Measurements from ENCODE around the gene GDPD4.

Gene GDPD4

DNA sequence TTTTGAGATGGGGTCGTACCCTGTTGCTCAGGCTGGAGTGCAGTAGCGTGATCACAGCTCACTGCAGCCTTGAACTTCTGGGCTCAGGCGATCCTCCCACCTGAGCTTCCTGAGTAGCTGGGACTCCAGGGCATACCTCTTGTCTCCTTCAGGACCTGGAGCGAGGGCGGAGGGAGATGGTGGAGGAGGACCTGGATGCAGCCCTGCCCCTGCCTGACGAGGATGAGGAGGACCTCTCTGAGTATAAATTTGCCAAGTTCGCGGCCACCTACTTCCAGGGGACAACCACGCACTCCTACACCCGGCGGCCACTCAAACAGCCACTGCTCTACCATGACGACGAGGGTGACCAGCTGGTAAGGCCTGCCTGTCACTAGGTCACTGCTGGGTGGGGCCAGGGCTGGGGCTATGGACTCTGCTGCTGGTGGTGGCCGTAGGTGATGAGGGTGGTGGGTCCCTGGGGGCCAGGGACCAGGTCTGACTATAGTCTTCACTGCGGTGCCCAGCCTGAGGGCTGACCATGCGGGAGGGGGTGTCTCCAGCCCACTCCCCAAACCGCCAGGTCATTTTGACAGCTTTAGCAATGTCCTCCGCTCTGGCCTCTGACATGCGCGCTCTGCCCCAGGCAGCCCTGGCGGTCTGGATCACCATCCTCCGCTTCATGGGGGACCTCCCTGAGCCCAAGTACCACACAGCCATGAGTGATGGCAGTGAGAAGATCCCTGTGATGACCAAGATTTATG lies 119.5 kb downstream of the GDPD4 start:
- DNase-seq (ENCODE audit: low read depth) = no peak

GRCh38 chr11:77181226-77181625 lies 120.3 kb downstream of the GDPD4 start:
- no peak for DNase-seq (ENCODE audit: low read depth)

More for the DNA sequence above, 119.5 kb downstream of the GDPD4 start:
- no peak overlapping the region for H3K4me3 ChIP-seq (ENCODE audit: low read depth, low read length)

GRCh38 chr11:77180346-77180745 lies 121.1 kb downstream of the GDPD4 start:
- no peak overlapping the region for H3K4me3 ChIP-seq (ENCODE audit: low read depth, low read length)

More at GRCh38 chr11:77181226-77181625, 120.3 kb downstream of the GDPD4 start:
- H3K4me3 ChIP-seq (ENCODE audit: low read depth, low read length) = no peak overlapping the region

DNA sequence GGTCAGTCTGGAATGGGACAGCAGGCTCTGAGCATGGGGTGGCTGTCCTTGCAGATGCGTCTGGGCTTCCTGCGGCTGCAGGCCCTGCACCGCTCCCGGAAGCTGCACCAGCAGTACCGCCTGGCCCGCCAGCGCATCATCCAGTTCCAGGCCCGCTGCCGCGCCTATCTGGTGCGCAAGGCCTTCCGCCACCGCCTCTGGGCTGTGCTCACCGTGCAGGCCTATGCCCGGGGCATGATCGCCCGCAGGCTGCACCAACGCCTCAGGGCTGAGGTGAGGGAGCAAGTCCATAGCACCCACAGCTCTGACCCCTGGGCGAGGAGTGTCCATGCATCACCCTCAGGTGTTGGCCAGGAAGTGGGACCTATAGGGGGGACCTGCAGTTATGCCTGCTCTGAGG lies 121.8 kb downstream of the GDPD4 start:
- DNase-seq (ENCODE audit: low read depth) = no peak
- no peak overlapping the region for H3K4me3 ChIP-seq (ENCODE audit: low read depth, low read length)

More at GRCh38 chr11:77180346-77180745, 121.1 kb downstream of the GDPD4 start:
- DNase-seq (ENCODE audit: low read depth) = no peak

- no peak overlapping the region for H3K4me3 ChIP-seq (ENCODE audit: low read depth, low read length)
- DNase-seq (ENCODE audit: low read depth) = no peak
These were observed 122.4 kb downstream of the GDPD4 start for GRCh38 chr11:77179048-77179447.

DNA sequence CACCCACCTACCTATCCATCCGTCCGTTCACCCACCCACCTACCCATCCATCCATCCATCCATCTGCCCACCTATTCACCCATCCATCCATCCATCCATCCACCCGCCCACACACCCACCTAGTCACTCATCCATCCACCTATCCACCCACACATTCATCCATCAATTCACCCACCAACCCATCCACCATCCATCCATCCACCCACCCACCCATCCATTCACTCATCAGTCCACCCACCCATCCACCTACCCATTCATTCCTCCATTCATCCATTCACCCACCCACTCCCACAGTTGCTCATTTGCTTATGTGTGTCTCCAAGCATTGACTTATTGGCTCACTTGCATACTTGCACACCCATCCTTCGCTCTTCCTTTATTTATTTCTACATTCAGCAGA lies 123.3 kb downstream of the GDPD4 start:
- no peak overlapping the region for H3K4me3 ChIP-seq (ENCODE audit: low read depth, low read length)
- DNase-seq (ENCODE audit: low read depth) = no peak

DNA sequence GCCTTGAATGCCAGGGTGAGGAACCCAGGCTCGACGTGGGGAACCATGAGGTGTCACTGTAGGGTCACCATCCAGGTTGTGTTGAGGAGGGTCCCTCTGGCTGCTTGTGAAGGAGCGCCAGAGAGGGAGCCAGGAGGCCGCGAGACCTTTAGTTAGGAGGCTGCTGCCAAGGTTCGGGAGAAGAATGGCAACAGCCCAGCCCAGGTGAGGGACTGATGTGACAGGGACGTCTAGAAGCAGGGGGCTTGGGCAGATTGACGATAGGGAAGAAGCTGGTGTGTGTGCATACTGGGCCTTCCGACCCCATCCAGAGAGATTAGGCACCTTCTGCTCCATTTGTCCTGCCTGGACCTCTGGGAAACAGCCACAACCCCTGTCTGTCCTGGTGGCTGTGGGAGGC lies 124.5 kb downstream of the GDPD4 start:
- no peak for DNase-seq (ENCODE audit: low read depth)
- H3K4me3 ChIP-seq (ENCODE audit: low read depth, low read length) = no peak overlapping the region

DNA sequence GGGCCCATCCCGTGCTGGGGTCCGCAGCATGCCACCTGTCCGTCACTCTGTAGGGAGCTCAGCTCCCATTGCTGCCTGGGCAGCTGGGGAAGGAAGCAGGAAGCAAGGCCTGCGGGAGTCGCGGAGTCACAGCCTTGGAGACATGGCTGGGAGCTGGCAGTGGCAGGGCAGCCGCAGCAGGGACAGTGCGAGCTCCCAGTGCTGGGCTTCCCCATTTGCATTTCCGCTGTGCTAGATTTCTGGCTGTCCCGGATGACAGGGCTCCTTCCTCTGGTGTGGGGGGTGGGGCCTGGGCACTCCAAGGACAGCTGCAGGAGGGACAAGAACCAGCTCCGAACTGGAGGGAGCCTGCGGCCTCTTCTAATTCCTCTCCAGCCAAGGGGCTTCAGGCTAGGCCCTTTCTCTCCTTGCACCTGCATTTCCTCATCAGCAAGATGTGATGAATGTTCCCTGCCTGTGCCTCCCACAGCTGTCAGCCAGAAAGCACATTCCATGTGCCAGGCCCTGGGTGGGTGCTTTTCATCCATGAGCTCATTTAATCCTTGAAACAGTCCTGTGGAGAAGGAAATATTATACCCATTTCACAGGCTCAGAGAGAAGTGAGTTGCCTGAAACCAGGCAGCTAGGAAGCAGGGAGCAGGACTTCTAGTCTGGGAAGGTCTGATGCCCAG lies 125.5 kb downstream of the GDPD4 start:
- no peak overlapping the region for H3K4me3 ChIP-seq (ENCODE audit: low read depth, low read length)
- no peak for DNase-seq (ENCODE audit: low read depth)

DNA sequence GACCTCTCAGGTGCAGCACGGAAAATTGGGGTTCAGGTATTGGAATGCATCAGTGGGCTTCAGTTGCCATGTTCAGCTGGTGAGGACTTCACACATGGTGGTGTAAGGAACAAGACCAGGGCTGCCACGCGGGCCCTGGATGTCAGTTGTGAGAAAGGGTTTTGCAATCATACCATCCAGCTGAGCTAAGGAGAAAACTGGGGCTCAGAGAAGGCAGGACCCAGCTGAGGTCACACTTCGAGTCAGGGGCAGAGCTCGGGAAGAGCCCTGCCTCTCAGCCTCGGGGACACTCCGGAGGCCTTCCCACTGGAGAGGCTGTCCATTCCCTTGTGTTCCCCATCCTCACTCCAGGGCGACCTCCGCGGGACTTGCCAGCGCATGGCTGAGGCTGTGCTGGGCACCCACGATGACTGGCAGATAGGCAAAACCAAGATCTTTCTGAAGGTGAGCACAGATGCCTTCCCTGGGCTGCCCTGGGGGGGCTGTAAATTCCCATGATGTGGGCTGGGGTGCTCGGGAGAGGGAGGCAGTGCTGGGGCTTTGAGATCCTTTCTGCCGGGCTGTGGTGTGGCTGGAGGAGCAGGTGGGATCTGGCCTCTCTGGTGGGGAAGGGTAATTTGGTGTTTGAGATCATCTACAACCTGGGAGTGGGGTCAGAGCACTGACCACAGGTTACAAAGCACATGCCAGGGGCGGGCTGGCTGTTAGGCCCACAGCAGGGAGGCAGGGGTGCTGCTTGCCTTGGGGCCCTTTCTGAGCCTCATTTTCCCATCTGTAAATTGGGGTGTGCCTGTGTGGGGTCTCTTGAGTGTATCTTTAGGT lies 126.3 kb downstream of the GDPD4 start:
- no peak for DNase-seq (ENCODE audit: low read depth)
- no peak overlapping the region for H3K4me3 ChIP-seq (ENCODE audit: low read depth, low read length)

GRCh38 chr11:77174559-77174958 lies 126.9 kb downstream of the GDPD4 start:
- H3K4me3 ChIP-seq (ENCODE audit: low read depth, low read length) = no peak overlapping the region
- no peak for DNase-seq (ENCODE audit: low read depth)

DNA sequence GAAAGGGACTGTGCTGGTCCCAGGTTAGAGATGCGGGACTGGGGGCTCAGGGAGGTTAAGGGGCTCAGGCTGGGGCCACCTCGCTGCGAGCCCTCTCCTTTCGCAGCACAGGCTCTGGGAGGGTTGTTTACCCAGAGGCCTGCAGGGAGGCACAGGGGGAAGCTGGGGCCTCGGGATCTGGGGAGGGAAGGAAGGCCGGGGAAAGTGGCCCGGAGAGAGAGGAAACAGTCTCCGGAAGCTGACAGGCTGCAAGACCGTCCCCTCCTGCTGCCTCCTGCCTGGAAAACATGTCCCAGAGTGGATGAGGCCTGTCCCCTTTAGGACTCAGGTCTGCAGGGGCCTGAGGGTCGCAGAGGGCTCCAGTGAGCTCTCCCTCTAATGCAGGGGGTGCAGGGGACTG lies 128.0 kb downstream of the GDPD4 start:
- DNase-seq (ENCODE audit: low read depth) = no peak

GRCh38 chr11:77172666-77172982 lies 128.9 kb downstream of the GDPD4 start:
- no peak overlapping the region for H3K4me3 ChIP-seq (ENCODE audit: low read depth, low read length)
- no peak for DNase-seq (ENCODE audit: low read depth)

More for the DNA sequence above, 128.0 kb downstream of the GDPD4 start:
- no peak overlapping the region for H3K4me3 ChIP-seq (ENCODE audit: low read depth, low read length)

DNA sequence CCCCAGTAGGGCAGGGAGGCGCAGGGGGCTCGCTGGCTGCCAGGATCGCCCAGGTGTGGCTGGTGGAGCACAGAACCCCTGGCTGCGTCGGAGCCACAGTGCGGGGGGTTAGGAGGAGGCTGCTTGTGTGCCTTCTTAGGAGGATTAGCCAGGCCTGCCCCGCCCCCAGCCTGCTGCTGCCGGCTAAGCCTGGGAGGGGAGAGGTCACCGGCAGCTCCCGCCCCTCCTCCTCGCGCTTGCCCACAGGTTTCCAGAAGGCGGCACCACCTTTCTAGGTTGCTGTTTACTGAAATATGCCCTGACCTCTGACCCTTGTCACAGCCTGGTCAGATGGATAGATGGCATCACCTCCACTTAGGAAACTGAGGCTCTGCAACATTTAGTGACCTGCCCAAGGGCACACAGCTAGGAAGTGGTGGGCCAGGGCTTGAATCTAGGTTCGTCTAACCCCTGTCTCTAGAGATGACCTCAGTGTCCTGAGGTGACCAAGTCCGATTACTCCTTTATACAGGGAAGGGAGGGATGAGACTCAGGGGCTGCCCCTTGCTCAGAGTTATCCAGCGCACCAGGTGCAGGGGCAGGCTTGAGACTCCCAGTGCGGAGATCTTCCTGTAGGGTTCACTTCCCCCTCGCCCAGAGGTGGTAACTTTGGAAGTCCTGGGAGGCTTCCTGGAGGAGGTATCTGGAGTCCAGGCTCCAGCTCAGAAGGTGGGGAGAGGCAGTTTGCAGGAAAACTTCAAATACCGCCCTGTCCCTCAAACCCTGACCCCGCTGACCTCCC lies 129.4 kb downstream of the GDPD4 start:
- no peak overlapping the region for H3K4me3 ChIP-seq (ENCODE audit: low read depth, low read length)
- DNase-seq (ENCODE audit: low read depth) = no peak

GRCh38 chr11:77171254-77171653 lies 130.2 kb downstream of the GDPD4 start:
- H3K4me3 ChIP-seq (ENCODE audit: low read depth, low read length) = no peak overlapping the region
- no peak for DNase-seq (ENCODE audit: low read depth)

DNA sequence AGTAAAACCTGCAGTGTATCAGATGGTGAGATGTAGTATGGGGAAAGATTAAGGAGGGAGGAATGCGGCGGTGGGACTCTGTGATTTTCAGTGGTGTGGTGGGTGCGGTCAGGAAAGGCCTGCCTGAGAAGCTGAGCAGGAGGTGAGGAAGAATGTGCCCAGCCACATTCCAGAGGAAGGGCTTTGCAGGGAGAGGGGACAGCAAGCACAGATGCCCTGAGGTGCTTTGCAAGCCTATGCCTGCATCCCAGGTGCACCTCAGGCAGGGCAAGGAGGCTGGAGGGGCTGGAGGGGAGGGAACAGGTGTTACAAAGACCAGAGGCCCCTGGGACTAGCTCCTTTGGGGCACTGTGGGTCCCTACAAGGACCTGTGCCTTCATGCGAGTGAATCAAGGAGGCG lies 131.4 kb downstream of the GDPD4 start:
- DNase-seq (ENCODE audit: low read depth) = no peak
- H3K4me3 ChIP-seq (ENCODE audit: low read depth, low read length) = no peak overlapping the region

GRCh38 chr11:77167791-77168190 lies 133.7 kb downstream of the GDPD4 start:
- no peak overlapping the region for H3K4me3 ChIP-seq (ENCODE audit: low read depth, low read length)
- DNase-seq (ENCODE audit: low read depth) = no peak

DNA sequence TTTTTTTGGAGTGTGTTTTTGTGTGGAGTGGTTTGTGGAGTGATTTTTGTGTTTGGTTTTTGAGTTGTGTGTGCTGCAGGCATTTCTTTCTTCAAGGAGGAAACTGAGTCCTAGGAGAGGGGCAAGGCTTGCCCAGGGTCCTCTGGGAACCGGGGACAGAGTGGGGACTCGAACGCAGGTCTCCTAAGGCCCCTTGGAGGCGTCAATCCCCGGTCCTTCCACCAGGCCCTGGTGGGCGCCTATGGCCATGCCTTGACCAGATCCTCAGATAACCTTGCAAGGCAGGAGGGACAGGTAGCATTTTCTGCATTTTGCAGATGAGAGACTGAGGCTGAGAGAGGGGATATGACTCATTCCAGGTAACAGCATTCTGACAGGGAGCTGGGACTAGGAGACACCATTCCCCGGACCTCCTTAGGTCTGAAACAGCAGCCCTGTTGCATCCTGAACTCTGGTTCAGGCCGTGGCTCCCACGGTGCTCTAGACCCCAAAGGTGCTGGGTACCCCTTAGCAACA lies 134.3 kb downstream of the GDPD4 start:
- DNase-seq (ENCODE audit: low read depth) = no peak
- no peak overlapping the region for H3K4me3 ChIP-seq (ENCODE audit: low read depth, low read length)

Data from skeletal muscle cell (primary cell).